KOPT-K1 (cell line): ENCODE results near the gene ENPP3.

Experiments used
- H3K27ac ChIP-seq: fragments of 200-600 bp; sonication (generic); 2 replicates; pipeline ENCODE4 v1.5.1; 2016; ENCODE audit warnings: antibody characterized with exemption, mild to moderate bottlenecking, low read depth, low read length; ENCODE audit not compliant: poor library complexity, severe bottlenecking
- H3K36me3 ChIP-seq: fragments of 200-600 bp; sonication (generic); 2 replicates; pipeline ENCODE4 v1.5.1; 2017; ENCODE audit warnings: antibody characterized with exemption, mild to moderate bottlenecking, low read length, moderate library complexity; ENCODE audit not compliant: insufficient read depth
- H3K9me3 ChIP-seq: fragments of 200-600 bp; sonication (generic); 2 replicates; pipeline ENCODE4 v1.5.1; 2017; ENCODE audit warnings: antibody characterized with exemption, low read length, mild to moderate bottlenecking; ENCODE audit not compliant: insufficient read depth, poor library complexity, severe bottlenecking

The ENPP3 gene

GRCh38 chr6:131792091-131792496, 155.0 kb downstream of the ENPP3 start:
- Histone ChIP-seq H3K9me3 (no peaks in the 10 kb centered on the region), H3K36me3 (no peaks in the 10 kb centered on the region), H3K27ac (no peak overlapping the region)

GRCh38 chr6:131795366-131795765, 158.3 kb downstream of the ENPP3 start:
- no peak overlapping the region for H3K27ac ChIP-seq
- H3K9me3 ChIP-seq, result no peaks in the 10 kb centered on the region
- H3K36me3 ChIP-seq, result no peaks in the 10 kb centered on the region
